T-helper 1 cell treated with Interleukin-12 subunit alpha and Interleukin-12 subunit beta and Interleukin-4 antibody, amounts not matched to agents 30 μg/mL and 1 μg/mL, for 36 hours (primary cell): ENCODE data around the gene KAT6B.
"Not testable (repeated sequence)": the region's sequence is repeated elsewhere in the genome, so short reads cannot be mapped to it uniquely, and the experiment has no call there.

Source experiments
- H3K27ac Mint-ChIP-seq: one replicate; pipeline ENCODE4 v1.8.0; 2021; ENCODE audit warnings: mild to moderate bottlenecking, mixed read lengths
- H3K27me3 Mint-ChIP-seq: one replicate; pipeline ENCODE4 v1.8.0; 2021; ENCODE audit warnings: low read depth, mixed read lengths
- H3K36me3 Mint-ChIP-seq: one replicate; pipeline ENCODE4 v1.8.0; 2021; ENCODE audit warnings: low read depth, mixed read lengths
- H3K4me1 Mint-ChIP-seq: one replicate; pipeline ENCODE4 v1.8.0; 2021; ENCODE audit warnings: low read depth, mixed read lengths
- H3K4me3 Mint-ChIP-seq: one replicate; pipeline ENCODE4 v1.8.0; 2021; ENCODE audit warnings: mild to moderate bottlenecking, moderate library complexity, mixed read lengths
- H3K9me3 Mint-ChIP-seq: one replicate; pipeline ENCODE4 v1.8.0; 2021; ENCODE audit warnings: mixed read lengths

Gene KAT6B

GRCh38 chr10:74881253-74881884 is 55.0 kb downstream of the KAT6B start:
- no peak overlapping the region for H3K27ac Mint-ChIP-seq
- no peak overlapping the region for H3K4me3 Mint-ChIP-seq
- no peaks in the 10 kb centered on the region for H3K36me3 Mint-ChIP-seq
- no peaks in the 10 kb centered on the region for H3K9me3 Mint-ChIP-seq
- peaks cover 2% of the 10 kb centered on the region for H3K4me1 Mint-ChIP-seq
- H3K27me3 Mint-ChIP-seq = no peaks in the 10 kb centered on the region

DNA sequence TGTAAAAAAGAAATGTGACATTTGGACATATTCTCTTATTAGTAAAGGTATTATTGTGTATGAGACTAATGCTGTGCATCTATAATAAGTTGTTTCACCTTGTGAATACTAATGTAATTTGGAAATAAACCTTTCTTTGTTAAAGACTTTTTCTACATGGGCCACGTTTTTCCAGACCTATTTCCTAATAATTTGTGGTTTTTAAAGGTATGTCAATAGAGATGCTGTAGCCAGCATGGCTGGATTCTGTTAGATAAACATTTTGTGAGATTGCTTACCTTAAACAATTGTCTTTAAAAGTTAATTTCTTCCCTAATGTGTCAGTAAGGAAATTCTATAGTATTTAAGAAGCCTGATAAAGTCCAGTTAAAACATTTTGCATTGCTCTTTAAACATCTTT is 56.0 kb downstream of the KAT6B start:
- Mint-ChIP-seq H3K4me1 (peaks cover 2% of the 10 kb centered on the region), H3K9me3 (no peaks in the 10 kb centered on the region), H3K4me3 (no peak overlapping the region), H3K36me3 (no peaks in the 10 kb centered on the region), H3K27me3 (no peaks in the 10 kb centered on the region), H3K27ac (no peak overlapping the region)

DNA sequence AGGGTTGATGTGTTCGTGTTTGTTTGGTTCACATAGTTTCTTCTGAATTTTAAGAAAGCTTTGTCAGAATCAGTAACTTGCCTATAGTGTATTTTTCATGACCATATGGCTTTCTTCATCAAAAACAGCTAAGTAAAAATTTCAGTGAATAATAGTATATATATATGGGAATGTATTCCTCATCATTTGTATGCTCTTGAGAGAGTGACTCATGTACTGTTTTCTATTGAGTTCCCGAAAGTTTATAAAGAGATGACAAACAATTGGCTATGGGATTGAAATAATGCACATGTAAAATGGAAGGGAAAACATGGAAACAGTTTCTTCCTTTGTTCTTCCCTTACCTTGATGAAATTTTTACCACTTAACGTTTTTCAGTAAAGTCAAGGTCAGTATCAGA is 56.4 kb downstream of the KAT6B start:
- Mint-ChIP-seq H3K4me1 (peaks cover 2% of the 10 kb centered on the region), H3K27me3 (no peaks in the 10 kb centered on the region), H3K36me3 (no peaks in the 10 kb centered on the region), H3K27ac (no peak overlapping the region), H3K9me3 (no peaks in the 10 kb centered on the region), H3K4me3 (no peak overlapping the region)

DNA sequence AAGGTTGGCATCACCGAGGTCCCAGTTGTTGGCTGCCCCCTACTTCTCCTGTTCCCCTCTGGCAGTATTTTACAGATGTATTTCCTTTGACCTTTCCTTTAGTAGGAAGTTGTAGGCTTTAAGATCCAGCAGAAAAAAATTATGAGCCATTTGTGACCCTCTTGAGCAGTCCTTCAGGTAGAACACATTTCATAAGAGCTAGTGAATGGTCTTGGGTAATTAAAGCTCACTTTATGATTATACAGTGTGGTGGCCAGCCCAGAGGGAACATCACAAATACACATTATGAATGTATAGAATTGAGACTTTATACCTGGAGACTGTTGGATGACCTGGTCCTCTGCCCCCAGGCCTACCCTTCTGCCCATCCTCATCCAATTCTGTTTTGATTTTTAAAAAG is 57.0 kb downstream of the KAT6B start:
- Mint-ChIP-seq H3K27ac (no peak overlapping the region), H3K27me3 (no peaks in the 10 kb centered on the region), H3K9me3 (no peaks in the 10 kb centered on the region), H3K4me3 (no peak overlapping the region), H3K4me1 (peaks cover 2% of the 10 kb centered on the region), H3K36me3 (no peaks in the 10 kb centered on the region)

GRCh38 chr10:74887614-74888284 is 61.3 kb downstream of the KAT6B start:
- Mint-ChIP-seq H3K27ac (no peak overlapping the region), H3K4me1 (peaks cover 6% of the 10 kb centered on the region), H3K36me3 (no peaks in the 10 kb centered on the region), H3K9me3 (no peaks in the 10 kb centered on the region), H3K27me3 (no peaks in the 10 kb centered on the region), H3K4me3 (no peak overlapping the region)

DNA sequence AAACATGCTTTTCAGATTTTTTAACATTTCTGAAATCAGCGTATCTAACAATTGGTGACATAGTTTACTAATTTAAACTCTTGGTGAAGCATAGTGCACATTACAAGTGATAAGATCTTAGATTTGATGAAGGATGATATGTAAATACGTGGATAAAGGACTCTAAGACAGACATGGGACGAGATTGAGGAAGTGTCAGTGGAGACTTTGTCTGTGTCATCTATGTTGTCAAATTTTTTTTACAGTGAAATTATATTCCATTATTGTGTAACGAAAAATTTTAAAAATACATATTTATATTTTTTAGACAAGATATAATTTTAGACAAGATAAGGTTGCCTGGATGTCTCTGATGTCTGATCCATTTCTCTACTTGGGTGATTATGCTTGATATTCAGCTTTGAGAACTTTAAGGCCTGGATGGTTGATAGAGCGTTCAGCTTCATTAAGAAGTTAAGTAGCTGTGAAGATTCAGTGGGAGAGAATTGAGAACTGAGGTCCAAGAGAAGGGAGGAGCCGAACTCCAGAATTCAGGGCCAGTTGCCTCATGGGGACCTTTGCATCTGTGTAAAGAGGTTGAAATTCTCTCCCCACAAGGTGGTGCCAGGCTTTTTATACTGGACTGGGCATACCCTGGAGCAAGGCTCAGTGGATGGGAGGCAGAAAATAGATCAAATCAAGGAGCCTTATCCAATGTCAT is 62.7 kb downstream of the KAT6B start:
- H3K36me3 Mint-ChIP-seq = no peaks in the 10 kb centered on the region
- H3K4me1 Mint-ChIP-seq = peaks cover 5% of the 10 kb centered on the region
- no peaks in the 10 kb centered on the region for H3K27me3 Mint-ChIP-seq
- H3K4me3 Mint-ChIP-seq = no peak overlapping the region
- no peak overlapping the region for H3K27ac Mint-ChIP-seq
- H3K9me3 Mint-ChIP-seq = no peaks in the 10 kb centered on the region

- Mint-ChIP-seq H3K27ac (no peak overlapping the region), H3K36me3 (no peaks in the 10 kb centered on the region), H3K9me3 (no peaks in the 10 kb centered on the region), H3K4me3 (no peak overlapping the region), H3K27me3 (no peaks in the 10 kb centered on the region), H3K4me1 (peaks cover 4% of the 10 kb centered on the region)
Measured at GRCh38 chr10:74889662-74889998, 63.2 kb downstream of the KAT6B start.

- no peaks in the 10 kb centered on the region for H3K9me3 Mint-ChIP-seq
- H3K27me3 Mint-ChIP-seq = no peaks in the 10 kb centered on the region
- no peak overlapping the region for H3K4me3 Mint-ChIP-seq
- no peak overlapping the region for H3K27ac Mint-ChIP-seq
- no peaks in the 10 kb centered on the region for H3K36me3 Mint-ChIP-seq
- H3K4me1 Mint-ChIP-seq = peaks cover 4% of the 10 kb centered on the region
Measured at GRCh38 chr10:74890460-74890859, 64.1 kb downstream of the KAT6B start.

DNA sequence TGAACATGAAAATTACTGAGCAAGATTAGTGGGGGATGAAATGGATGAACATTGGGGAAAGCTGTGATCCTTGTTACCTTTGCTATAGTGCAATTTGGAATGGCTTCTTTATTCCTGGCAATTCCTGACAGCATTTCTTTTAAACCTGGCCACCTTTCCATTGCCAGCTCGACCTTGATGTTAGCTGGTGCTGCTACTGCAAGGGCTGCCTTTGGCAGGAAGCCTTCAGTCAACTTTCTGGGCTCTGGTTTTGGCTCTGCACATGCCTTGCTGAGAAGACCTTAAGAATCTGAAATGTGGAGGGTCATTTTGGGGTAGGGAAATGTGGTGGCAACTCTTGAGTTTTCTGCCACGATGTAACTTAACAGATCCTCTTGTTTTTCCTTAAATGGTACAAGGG is 64.7 kb downstream of the KAT6B start:
- Mint-ChIP-seq H3K36me3 (peaks cover 3% of the 10 kb centered on the region), H3K9me3 (no peaks in the 10 kb centered on the region), H3K4me3 (no peak overlapping the region), H3K27ac (no peak overlapping the region), H3K27me3 (no peaks in the 10 kb centered on the region), H3K4me1 (peaks cover 8% of the 10 kb centered on the region)

GRCh38 chr10:74892839-74893238 is 66.4 kb downstream of the KAT6B start:
- Mint-ChIP-seq H3K27me3 (no peaks in the 10 kb centered on the region), H3K36me3 (peaks cover 3% of the 10 kb centered on the region), H3K27ac (no peak overlapping the region), H3K9me3 (no peaks in the 10 kb centered on the region), H3K4me3 (no peak overlapping the region), H3K4me1 (peaks cover 19% of the 10 kb centered on the region)

- H3K27ac Mint-ChIP-seq = not testable (repeated sequence)
- peaks cover 24% of the 10 kb centered on the region for H3K4me1 Mint-ChIP-seq
Measured at GRCh38 chr10:74893329-74893728, 66.9 kb downstream of the KAT6B start.

DNA sequence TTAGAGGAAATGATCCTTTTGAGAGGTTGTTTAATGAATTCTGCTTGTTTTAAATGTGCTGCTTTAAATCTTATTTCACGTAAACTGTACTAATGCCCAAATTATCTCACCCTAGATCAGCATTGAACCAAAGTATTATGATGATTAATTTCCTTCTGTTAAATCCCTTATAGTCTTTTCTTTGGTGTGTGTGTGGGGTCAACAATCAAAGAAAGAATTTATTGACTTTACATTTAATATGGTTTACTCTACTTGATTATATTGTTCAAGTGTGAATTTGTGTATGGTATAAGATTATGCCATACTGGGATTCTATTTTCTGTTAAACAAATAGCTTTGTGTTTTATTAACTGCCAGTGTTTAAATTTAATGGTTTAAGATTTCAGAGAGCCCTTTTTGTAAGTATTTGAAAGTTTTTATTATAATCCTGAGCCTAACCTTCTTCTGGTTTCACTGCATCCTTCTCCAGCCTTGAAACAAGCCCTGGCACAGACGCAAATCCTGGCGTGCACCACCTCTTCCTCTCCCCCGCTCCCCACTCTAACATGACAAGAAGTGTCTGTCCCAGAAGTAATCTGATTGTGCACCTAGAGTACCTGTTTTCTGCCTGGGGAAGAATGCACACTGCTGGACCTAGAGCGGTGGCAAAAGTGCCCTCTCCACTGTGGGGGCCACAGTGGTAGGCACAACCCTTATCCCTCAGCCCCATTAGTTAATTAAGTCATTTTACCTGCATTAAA is 70.6 kb downstream of the KAT6B start:
- H3K36me3 Mint-ChIP-seq = peaks cover 7% of the 10 kb centered on the region
- no peaks in the 10 kb centered on the region for H3K9me3 Mint-ChIP-seq
- H3K4me3 Mint-ChIP-seq = no peak overlapping the region
- H3K27me3 Mint-ChIP-seq = no peaks in the 10 kb centered on the region
- H3K4me1 Mint-ChIP-seq = peaks cover 40% of the 10 kb centered on the region
- peak overlapping the region; percentile 87 for H3K27ac Mint-ChIP-seq

More at GRCh38 chr10:74893329-74893728, 66.9 kb downstream of the KAT6B start:
- H3K9me3 Mint-ChIP-seq, H3K36me3 Mint-ChIP-seq, H3K27me3 Mint-ChIP-seq, H3K4me3 Mint-ChIP-seq: not testable (repeated sequence)

GRCh38 chr10:74898201-74898976 is 72.0 kb downstream of the KAT6B start:
- Mint-ChIP-seq H3K36me3 (peaks cover 7% of the 10 kb centered on the region), H3K4me1 (peaks cover 42% of the 10 kb centered on the region), H3K9me3 (no peaks in the 10 kb centered on the region), H3K4me3 (peak overlapping the region; percentile 12), H3K27ac (peak overlapping the region; percentile 87), H3K27me3 (no peaks in the 10 kb centered on the region)

DNA sequence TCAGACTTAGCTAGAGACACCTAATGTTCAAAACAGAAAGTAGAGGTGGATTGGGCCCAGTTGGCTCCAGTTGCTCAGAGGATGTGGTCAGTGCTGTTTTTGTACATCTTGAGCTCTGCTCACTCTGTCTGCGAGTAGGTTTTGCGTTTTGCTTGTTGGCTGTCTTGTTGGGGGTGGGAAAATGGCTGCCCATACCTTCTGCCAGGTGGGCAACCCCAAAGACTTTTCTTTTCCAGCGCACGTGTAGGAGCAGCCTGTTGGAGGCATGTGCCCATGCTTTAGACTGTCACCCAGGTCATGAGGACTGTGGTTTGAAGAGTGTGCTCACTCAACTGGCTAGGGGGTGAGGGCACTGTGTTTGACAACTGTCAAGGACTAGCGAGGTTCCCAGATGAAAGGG is 73.9 kb downstream of the KAT6B start:
- H3K4me3 Mint-ChIP-seq = no peak overlapping the region

More for the DNA sequence above, 73.9 kb downstream of the KAT6B start:
- Mint-ChIP-seq H3K4me1 (peaks cover 47% of the 10 kb centered on the region), H3K9me3 (no peaks in the 10 kb centered on the region), H3K36me3 (peaks cover 10% of the 10 kb centered on the region), H3K27me3 (no peaks in the 10 kb centered on the region), H3K27ac (peak overlapping the region; percentile 79)
